CD4-positive, alpha-beta T cell (primary cell): ENCODE measurements around the gene ZNF774. TPM values are rescaled to one million over a fixed set of nuclear protein-coding genes. Genes with fewer than 3 reads are reported as not detected.
A peak's percentile ranks its signal among the peaks of the same experiment; 100 is the strongest.

Experiments
- ATAC-seq: fragments of 200-7000 bp; cut with Tn5 transposase; one replicate; pipeline ENCODE4 v1.10.0; 2022; ENCODE audit warnings: mild to moderate bottlenecking; ENCODE audit not compliant: poor library complexity
- CTCF ChIA-PET: fragments of 350-600 bp; sonication (Branson Sonifier 250); formaldehyde crosslinking; loops from one replicate; lab custom pipeline; 2021; ENCODE audit warnings: antibody characterized with exemption, inconsistent platforms; lab: Charles Lee
- POLR2A ChIA-PET: fragments of 350-600 bp; sonication (Branson Sonifier 250); formaldehyde crosslinking; loops from one replicate; lab custom pipeline; 2021; ENCODE audit warnings: antibody characterized with exemption, inconsistent platforms; lab: Charles Lee
- DNase-seq, 14 experiments: peaks; one replicate each; pipeline ENCODE4 v3.0.0-alpha.2; 2013 to 2020; ENCODE audit warnings: mixed read lengths in 2 of 14
- H3K27ac ChIP-seq, 2 donors: one replicate each; pipeline versions ENCODE4 v1.5.1 to v1.7.0; 2013; ENCODE audit warnings: low read length in 2 of 2, low read depth in 1 of 2, mild to moderate bottlenecking in 1 of 2
- H3K27me3 ChIP-seq, 2 experiments: 1 replicate in 1 of 2; 2 replicates in 1 of 2; pipeline versions ENCODE4 v1.6.1 to v1.7.0; 2013; ENCODE audit warnings: low read length in 2 of 2, control low read depth in 1 of 2, mild to moderate bottlenecking in 1 of 2, moderate library complexity in 1 of 2; ENCODE audit not compliant: insufficient read depth in 2 of 2, control insufficient read depth in 1 of 2
- H3K36me3 ChIP-seq: one replicate; pipeline ENCODE4 v1.6.1; 2013; ENCODE audit warnings: low read length, control low read depth; ENCODE audit not compliant: insufficient read depth
- H3K4me1 ChIP-seq: one replicate; pipeline ENCODE4 v1.6.1; 2013; ENCODE audit warnings: low read length, control low read depth; ENCODE audit not compliant: insufficient read depth
- H3K4me3 ChIP-seq: one replicate; pipeline ENCODE4 v1.5.1; 2013; ENCODE audit warnings: mild to moderate bottlenecking, low read length, moderate library complexity
- H3K9me3 ChIP-seq, 2 experiments: 1 replicate in 1 of 2; 2 replicates in 1 of 2; pipeline versions ENCODE4 v1.6.1 to v1.7.0; 2013; ENCODE audit warnings: low read length in 2 of 2, mild to moderate bottlenecking in 2 of 2, control low read depth in 1 of 2, moderate library complexity in 1 of 2; ENCODE audit not compliant: control insufficient read depth in 1 of 2, insufficient read depth in 1 of 2
- H3K27ac Mint-ChIP-seq: one replicate; pipeline ENCODE4 v1.8.0; 2020; ENCODE audit warnings: mixed read lengths
- H3K27me3 Mint-ChIP-seq: one replicate; pipeline ENCODE4 v1.8.0; 2021; ENCODE audit warnings: mixed read lengths
- H3K36me3 Mint-ChIP-seq: one replicate; pipeline ENCODE4 v1.8.0; 2021; ENCODE audit warnings: low read depth, mixed read lengths
- H3K4me1 Mint-ChIP-seq: one replicate; pipeline ENCODE4 v1.8.0; 2021; ENCODE audit warnings: low read depth, mixed read lengths
- H3K4me3 Mint-ChIP-seq: one replicate; pipeline ENCODE4 v1.8.0; 2020; ENCODE audit warnings: mild to moderate bottlenecking, mixed read lengths
- H3K9me3 Mint-ChIP-seq: one replicate; pipeline ENCODE4 v1.8.0; 2020; ENCODE audit warnings: mixed read lengths
- intact Hi-C, 2 experiments: fragments of 100-400 bp; cut with DNase I in 1 of 2; cut with micrococcal nuclease in 1 of 2; formaldehyde crosslinking; loops; one replicate each; pipeline versions ENCODE4 v1.15.1 to v1.9.0; 2023 to 2025; cut with DNase I, micrococcal nuclease
- total RNA-seq, 174 experiments: library from RNA in 2 of 174; stranded (reverse) in 2 of 174; gene quantifications; one replicate each; pipeline ENCODE4 v1.2.3 and lab custom pipeline; 2021 to 2026
- TF ChIP-seq, protein P1 (sequence below): fragments of 200-600 bp; IDR thresholded peaks from one replicate; pipeline ENCODE4 v1.8.0; 2022; ENCODE audit warnings: antibody characterized with exemption, mild to moderate bottlenecking

ZNF774 gene
- total RNA-seq, 2 experiments from 2014 or later, result 0.20 to 1.1 TPM

DNA sequence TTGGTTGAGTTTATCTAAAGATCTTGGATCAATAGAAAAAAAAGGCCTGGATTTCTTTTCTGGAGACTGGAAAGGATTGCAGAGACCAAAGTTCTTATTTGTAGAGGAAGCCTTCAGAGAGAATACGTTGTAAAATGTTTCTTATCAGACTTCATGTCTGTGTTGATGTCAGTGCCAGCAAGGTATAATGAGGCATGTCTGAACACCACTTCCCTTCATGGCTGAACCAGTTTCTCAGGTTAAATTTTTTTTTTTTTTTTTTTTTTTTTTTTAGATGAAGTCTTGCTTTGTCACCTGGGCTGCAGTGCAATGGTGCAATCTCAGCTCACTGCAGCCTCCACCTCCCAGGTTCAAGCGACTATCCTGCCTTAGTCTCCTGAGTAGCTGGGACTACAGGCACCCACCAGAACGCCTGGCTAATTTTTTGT, 17.8 kb upstream of the ZNF774 start:
- POLR2A ChIA-PET, result no interaction called here
- no peaks in the 10 kb centered on the region for H3K27me3 Mint-ChIP-seq

DNA sequence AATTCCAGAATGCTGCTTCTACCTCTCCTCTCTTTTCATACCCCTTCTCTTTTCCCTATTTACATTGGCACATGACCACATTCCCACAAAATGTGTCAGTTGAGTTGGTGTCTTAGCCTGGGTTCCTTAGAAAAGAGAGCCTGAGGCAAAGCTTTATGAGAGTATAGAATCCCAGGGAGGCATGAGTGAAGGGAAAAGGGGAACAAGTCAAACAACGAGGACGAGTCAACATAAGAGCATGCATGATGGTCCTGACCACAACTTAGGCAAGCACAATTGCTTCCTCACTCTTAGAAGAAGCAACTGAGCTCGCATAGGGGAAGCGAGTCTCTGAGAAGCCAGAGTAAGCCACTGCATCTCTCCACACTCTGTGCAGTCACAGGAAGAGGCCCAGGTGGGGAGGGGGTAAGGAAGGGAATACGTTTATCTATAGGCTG, 15.4 kb upstream of the ZNF774 start:
- DNase-seq, result peak in 6 of 14 experiments; percentile 7 to 58 (median 32)
- H3K36me3 ChIP-seq, result no peaks in the 10 kb centered on the region
- POLR2A ChIA-PET, result interaction anchor here (0.5 to 1.2 kb wide), 5 partner anchors 24 to 426 kb away, joined by 3 to 6 read pairs (median 4); partner anchors contain the start of gene IQGAP1
- no peaks in the 10 kb centered on the region for H3K36me3 Mint-ChIP-seq
- no peaks in the 10 kb centered on the region for H3K27me3 Mint-ChIP-seq
- H3K27ac ChIP-seq, result no peak overlapping the region
- CTCF ChIA-PET, result no interaction called here
- no peak overlapping the region for H3K4me3 ChIP-seq
- H3K4me1 ChIP-seq, result peaks cover 8% of the 10 kb centered on the region
- H3K9me3 Mint-ChIP-seq, result no peaks in the 10 kb centered on the region
- intact Hi-C loops, result no loop called here
- H3K4me3 Mint-ChIP-seq, result no peak overlapping the region
- TF ChIP-seq, protein P1, sequence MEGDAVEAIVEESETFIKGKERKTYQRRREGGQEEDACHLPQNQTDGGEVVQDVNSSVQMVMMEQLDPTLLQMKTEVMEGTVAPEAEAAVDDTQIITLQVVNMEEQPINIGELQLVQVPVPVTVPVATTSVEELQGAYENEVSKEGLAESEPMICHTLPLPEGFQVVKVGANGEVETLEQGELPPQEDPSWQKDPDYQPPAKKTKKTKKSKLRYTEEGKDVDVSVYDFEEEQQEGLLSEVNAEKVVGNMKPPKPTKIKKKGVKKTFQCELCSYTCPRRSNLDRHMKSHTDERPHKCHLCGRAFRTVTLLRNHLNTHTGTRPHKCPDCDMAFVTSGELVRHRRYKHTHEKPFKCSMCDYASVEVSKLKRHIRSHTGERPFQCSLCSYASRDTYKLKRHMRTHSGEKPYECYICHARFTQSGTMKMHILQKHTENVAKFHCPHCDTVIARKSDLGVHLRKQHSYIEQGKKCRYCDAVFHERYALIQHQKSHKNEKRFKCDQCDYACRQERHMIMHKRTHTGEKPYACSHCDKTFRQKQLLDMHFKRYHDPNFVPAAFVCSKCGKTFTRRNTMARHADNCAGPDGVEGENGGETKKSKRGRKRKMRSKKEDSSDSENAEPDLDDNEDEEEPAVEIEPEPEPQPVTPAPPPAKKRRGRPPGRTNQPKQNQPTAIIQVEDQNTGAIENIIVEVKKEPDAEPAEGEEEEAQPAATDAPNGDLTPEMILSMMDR, result no peak
- H3K4me1 Mint-ChIP-seq, result peaks cover 18% of the 10 kb centered on the region
- no peaks in the 10 kb centered on the region for H3K9me3 ChIP-seq
- peak overlapping the region; percentile 48 for H3K27ac Mint-ChIP-seq
- no peaks in the 10 kb centered on the region for H3K27me3 ChIP-seq
- ATAC-seq, result peak; percentile 90

More for the DNA sequence above, 17.8 kb upstream of the ZNF774 start:
- Mint-ChIP-seq H3K9me3 (no peaks in the 10 kb centered on the region), H3K4me1 (peaks cover 18% of the 10 kb centered on the region), H3K36me3 (no peaks in the 10 kb centered on the region), H3K27ac (peak overlapping the region; percentile 46), H3K4me3 (no peak overlapping the region)
- CTCF ChIA-PET, result no interaction called here
- no peaks in the 10 kb centered on the region for H3K9me3 ChIP-seq
- TF ChIP-seq, protein P1, result no peak
- H3K4me3 ChIP-seq, result no peak overlapping the region
- intact Hi-C loops, result no loop called here
- ATAC-seq (peak; percentile 34), DNase-seq (no peak)
- no peaks in the 10 kb centered on the region for H3K36me3 ChIP-seq
- H3K27me3 ChIP-seq, result no peaks in the 10 kb centered on the region
- peaks cover 8% of the 10 kb centered on the region for H3K4me1 ChIP-seq
- H3K27ac ChIP-seq, result no peak overlapping the region

DNA sequence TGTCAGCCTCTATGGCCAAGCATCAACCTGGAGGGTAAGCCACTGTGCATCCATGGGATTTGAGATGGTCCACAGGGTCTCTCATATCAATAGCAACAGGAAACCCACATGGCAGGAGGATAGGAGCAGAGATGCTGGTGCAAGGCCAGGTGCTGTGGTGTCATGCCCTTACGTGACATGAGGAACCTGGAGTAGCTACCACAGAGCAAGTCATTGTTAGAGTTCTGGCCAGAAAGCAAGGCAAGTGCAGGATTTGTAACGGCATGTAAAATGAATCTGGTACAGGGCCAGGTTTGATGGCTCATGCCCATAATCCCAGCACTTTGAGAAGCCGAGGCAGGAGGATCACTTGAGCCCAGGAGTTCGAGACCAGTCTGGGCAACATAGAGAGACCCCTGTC, 14.8 kb upstream of the ZNF774 start:
- Histone ChIP-seq H3K27ac (no peak overlapping the region), H3K4me3 (no peak overlapping the region), H3K4me1 (peaks cover 12% of the 10 kb centered on the region), H3K27me3 (no peaks in the 10 kb centered on the region), H3K9me3 (no peaks in the 10 kb centered on the region), H3K36me3 (no peaks in the 10 kb centered on the region)
- ChIA-PET POLR2A (interaction anchor here (0.5 to 1.2 kb wide), 4 partner anchors 24 to 88 kb away, joined by 3 to 6 read pairs (median 4); partner anchors contain the start of gene IQGAP1), CTCF (no interaction called here)
- Mint-ChIP-seq H3K36me3 (no peaks in the 10 kb centered on the region), H3K27ac (peak overlapping the region; percentile 48), H3K4me1 (peaks cover 19% of the 10 kb centered on the region), H3K4me3 (no peak overlapping the region), H3K27me3 (no peaks in the 10 kb centered on the region), H3K9me3 (no peaks in the 10 kb centered on the region)
- DNase-seq (peak in 2 of 14 experiments; percentile 17 to 25), ATAC-seq (no peak)
- intact Hi-C loops, result no loop called here
- TF ChIP-seq, protein P1, result no peak
